ENCODE data around the gene TRPT1. TPM values are rescaled to one million over a fixed set of nuclear protein-coding genes. Genes with fewer than 3 reads are reported as not detected.

The TRPT1 gene
- total RNA-seq, 2 experiments from 2014 or later = 11.3 to 11.5 TPM

- no peak for DNase-seq
- H3K9me3 ChIP-seq (ENCODE audit: control insufficient read depth in 1 of 2, insufficient read depth in 1 of 2, low read length in 2 of 2) = no peaks in the 10 kb centered on the region
- no peak overlapping the region for H3K4me3 Mint-ChIP-seq
- no peak overlapping the region for H3K4me3 ChIP-seq (ENCODE audit: low read length)
- intact Hi-C loops (cut with DNase I, micrococcal nuclease) = no loop called here
- H3K4me1 Mint-ChIP-seq (ENCODE audit: low read depth) = peaks cover 4% of the 10 kb centered on the region
- no peak for ATAC-seq (ENCODE audit: poor library complexity)
- peaks cover 18% of the 10 kb centered on the region for H3K36me3 ChIP-seq (ENCODE audit: insufficient read depth, low read length)
- peaks cover 6% of the 10 kb centered on the region for H3K36me3 Mint-ChIP-seq (ENCODE audit: low read depth)
- no peak overlapping the region for H3K27ac ChIP-seq (ENCODE audit: low read depth in 1 of 2, low read length in 2 of 2)
- ChIA-PET CTCF (interaction anchor here (1.5 kb wide), 1 partner anchor 38 kb away, joined by 5 read pairs; no protein-coding TSS in a partner anchor), POLR2A (interaction anchor here (0.9 to 1.0 kb wide), 2 partner anchors 22 to 58 kb away, joined by 3 read pairs; partner anchors contain the start of gene BAD)
- H3K9me3 Mint-ChIP-seq = no peaks in the 10 kb centered on the region
- H3K27ac Mint-ChIP-seq = no peak overlapping the region
- no peaks in the 10 kb centered on the region for H3K27me3 ChIP-seq (ENCODE audit: control insufficient read depth in 1 of 2, insufficient read depth in 2 of 2, low read length in 2 of 2)
- no peak for TF ChIP-seq CTCF (IDR thresholded peaks at IDR 0.05)
- H3K27me3 Mint-ChIP-seq = no peaks in the 10 kb centered on the region
- H3K4me1 ChIP-seq (ENCODE audit: insufficient read depth, low read length) = peaks cover 16% of the 10 kb centered on the region
These were observed 37.3 kb upstream of the TRPT1 start for GRCh38 chr11:64263021-64263946.

- H3K4me3 Mint-ChIP-seq = no peak overlapping the region
- ChIA-PET POLR2A (interaction anchor here (0.9 to 1.0 kb wide), 2 partner anchors 22 to 57 kb away, joined by 3 read pairs; partner anchors contain the start of gene BAD), CTCF (interaction anchor here (1.5 kb wide), 1 partner anchor 38 kb away, joined by 5 read pairs; no protein-coding TSS in a partner anchor)
- H3K4me3 ChIP-seq (ENCODE audit: low read length) = no peak overlapping the region
- no peaks in the 10 kb centered on the region for H3K9me3 Mint-ChIP-seq
- no peak overlapping the region for H3K27ac ChIP-seq (ENCODE audit: low read depth in 1 of 2, low read length in 2 of 2)
- no peak for DNase-seq
- no peak for ATAC-seq (ENCODE audit: poor library complexity)
- H3K27me3 ChIP-seq (ENCODE audit: control insufficient read depth in 1 of 2, insufficient read depth in 2 of 2, low read length in 2 of 2) = no peaks in the 10 kb centered on the region
- TF ChIP-seq CTCF (IDR thresholded peaks at IDR 0.05) = no peak
- peaks cover 20% of the 10 kb centered on the region for H3K36me3 ChIP-seq (ENCODE audit: insufficient read depth, low read length)
- H3K4me1 Mint-ChIP-seq (ENCODE audit: low read depth) = no peaks in the 10 kb centered on the region
- no peaks in the 10 kb centered on the region for H3K27me3 Mint-ChIP-seq
- H3K27ac Mint-ChIP-seq = no peak overlapping the region
- peaks cover 13% of the 10 kb centered on the region for H3K36me3 Mint-ChIP-seq (ENCODE audit: low read depth)
- intact Hi-C loops (cut with DNase I, micrococcal nuclease) = no loop called here
- H3K9me3 ChIP-seq (ENCODE audit: control insufficient read depth in 1 of 2, insufficient read depth in 1 of 2, low read length in 2 of 2) = no peaks in the 10 kb centered on the region
- peaks cover 7% of the 10 kb centered on the region for H3K4me1 ChIP-seq (ENCODE audit: insufficient read depth, low read length)
These were observed 36.5 kb upstream of the TRPT1 start for GRCh38 chr11:64262271-64263002.

GRCh38 chr11:64261556-64262080 is 35.6 kb upstream of the TRPT1 start:
- intact Hi-C loops (cut with DNase I, micrococcal nuclease) = no loop called here
- Mint-ChIP-seq H3K4me3 (no peak overlapping the region), H3K9me3 (no peaks in the 10 kb centered on the region), H3K36me3 (ENCODE audit: low read depth) (peaks cover 13% of the 10 kb centered on the region), H3K27me3 (no peaks in the 10 kb centered on the region), H3K4me1 (ENCODE audit: low read depth) (no peaks in the 10 kb centered on the region), H3K27ac (no peak overlapping the region)
- TF ChIP-seq CTCF (IDR thresholded peaks at IDR 0.05) = no peak
- Histone ChIP-seq H3K27me3 (ENCODE audit: control insufficient read depth in 1 of 2, insufficient read depth in 2 of 2, low read length in 2 of 2) (no peaks in the 10 kb centered on the region), H3K4me1 (ENCODE audit: insufficient read depth, low read length) (peaks cover 7% of the 10 kb centered on the region), H3K4me3 (ENCODE audit: low read length) (no peak overlapping the region), H3K36me3 (ENCODE audit: insufficient read depth, low read length) (peaks cover 21% of the 10 kb centered on the region), H3K27ac (ENCODE audit: low read depth in 1 of 2, low read length in 2 of 2) (no peak overlapping the region), H3K9me3 (ENCODE audit: control insufficient read depth in 1 of 2, insufficient read depth in 1 of 2, low read length in 2 of 2) (no peaks in the 10 kb centered on the region)
- no peak for ATAC-seq (ENCODE audit: poor library complexity)
- no peak for DNase-seq
- POLR2A ChIA-PET = no interaction called here
- CTCF ChIA-PET = interaction anchor here (1.1 kb wide), 1 partner anchor 57 kb away, joined by 4 read pairs; no protein-coding TSS in a partner anchor
